Measurements from ENCODE around the gene ANKRD55. TPM values are rescaled to one million over a fixed set of nuclear protein-coding genes. Genes with fewer than 3 reads are reported as not detected.
A peak's percentile ranks its signal among the peaks of the same experiment; 100 is the strongest.

The ANKRD55 gene
- total and polyA plus RNA-seq, 9 of the 15 experiments (the other 6 are each of a cell fraction or from before 2014, with no cell fraction given), result 3.4 to 10.6 (median 6.5) TPM

DNA sequence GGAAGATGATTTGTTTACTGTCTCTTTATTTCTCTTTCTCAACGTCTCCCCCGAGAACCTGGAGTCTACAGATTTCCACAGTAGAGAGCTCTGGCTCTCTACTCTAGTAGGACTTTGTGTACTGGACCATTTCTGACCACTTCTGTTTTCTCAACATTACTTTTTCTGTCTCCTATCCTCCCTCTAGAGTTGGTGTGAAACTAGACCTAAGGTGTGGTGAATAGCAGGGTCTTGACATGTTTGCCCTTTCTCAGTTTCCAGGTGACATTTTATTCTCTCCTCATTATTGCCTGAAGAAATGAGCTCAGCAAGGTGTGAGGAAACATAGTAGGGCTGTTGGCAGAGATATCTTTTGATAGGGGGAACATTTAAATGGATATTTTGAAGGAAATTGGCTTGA, 176.3 kb downstream of the ANKRD55 start (continued):
- no peak for TF ChIP-seq ZNF134 (CRISPR knock-in tag; conservative IDR thresholded peaks at IDR 0.05)
- no peak for TF ChIP-seq TGIF2 (CRISPR knock-in tag; IDR thresholded peaks at IDR 0.05)

DNA sequence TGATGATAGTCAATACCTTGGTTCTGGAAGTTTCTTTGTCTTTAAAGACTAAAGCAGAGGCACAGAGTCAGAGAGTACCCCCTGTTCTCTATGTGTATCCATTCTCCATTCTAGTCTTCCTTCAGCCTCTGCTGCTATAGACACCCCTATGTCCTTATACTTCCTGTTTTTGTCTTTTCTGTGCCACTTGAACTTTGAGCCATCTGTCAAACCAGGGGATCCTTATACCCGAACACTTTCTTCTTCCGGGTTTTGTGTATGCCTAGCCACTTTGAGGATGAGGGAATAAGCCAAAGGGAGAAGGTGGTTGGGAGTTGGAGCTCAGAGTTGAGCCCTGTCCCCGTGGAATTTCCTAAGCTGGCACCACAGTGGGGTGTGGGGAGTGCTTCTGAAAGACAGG, 177.3 kb downstream of the ANKRD55 start:
- WGBS (ENCODE audit: insufficient coverage, low coverage, missing lambda C conversion rate), result 5% methylated on average over 3 of the region's 3 CpGs
- no peak for FAIRE-seq
- 0 out of 2 replicates have a peak overlapping the region, but pooled peaks have one; percentile 16 for H2AFZ ChIP-seq (ENCODE audit: low read depth, low read length)
- no peaks in the 10 kb centered on the region for H4K20me1 ChIP-seq (replicated peaks; ENCODE audit: control insufficient read depth, insufficient read depth, low read length)
- no peaks in the 10 kb centered on the region for H3K36me3 ChIP-seq (ENCODE audit: control insufficient read depth, insufficient read depth, low read length)
- in situ Hi-C loops (cut with MboI), result no loop called here
- peaks cover 3 to 13% of the 10 kb centered on the region in 2 experiments; a peak in 4 of 5 replicates for H3K4me1 ChIP-seq (replicated peaks in 1 of 2; ENCODE audit: control insufficient read depth in 2 of 2, insufficient read depth in 2 of 2, low read length in 2 of 2)
- no peak overlapping the region for H3K27ac ChIP-seq (ENCODE audit: extremely low read depth, low read depth, low read length)
- CTCF ChIA-PET (ENCODE audit: low intra/inter-chr PET ratio), result no interaction called here
- no peak for ATAC-seq
- H3K79me2 ChIP-seq (ENCODE audit: control insufficient read depth, insufficient read depth, low read length), result no peaks in the 10 kb centered on the region
- no peak overlapping the region for H3K4me3 ChIP-seq
- no peak overlapping the region for H3K4me2 ChIP-seq (ENCODE audit: insufficient read depth, low read length)
- DNase-seq (ENCODE audit: extremely low read depth in 1 of 4, low spot score in 3 of 4), result no peak
- intact Hi-C loops (cut with micrococcal nuclease), result loop anchor here (5.0 kb wide), 1 partner anchor 59 kb away; no protein-coding TSS in a partner anchor
- no peaks in the 10 kb centered on the region for H3K9me1 ChIP-seq (ENCODE audit: control insufficient read depth, insufficient read depth, low read length)
- peaks cover 5% of the 10 kb centered on the region for H3K9me3 ChIP-seq (replicated peaks; ENCODE audit: control insufficient read depth, insufficient read depth, low read depth, low read length)
- H3K27me3 ChIP-seq (ENCODE audit: control insufficient read depth in 2 of 2, insufficient read depth in 2 of 2, low read length in 2 of 2), result no peaks in the 10 kb centered on the region
- no peak for TF ChIP-seq ZBED1 (IDR thresholded peaks at IDR 0.05)
- no peak for TF ChIP-seq POLR3G (IDR thresholded peaks at IDR 0.05; ENCODE audit: extremely low read depth, insufficient read length, insufficient replicate concordance)
- no peak for TF ChIP-seq SMARCE1 (IDR thresholded peaks at IDR 0.05)
- no peak overlapping the region for H3K9ac ChIP-seq (ENCODE audit: insufficient read depth in 1 of 2, low read depth in 2 of 2, low read length in 2 of 2)
- POLR2A ChIA-PET, result interaction anchor here (0.5 to 0.8 kb wide), 2 partner anchors 68 to 106 kb away, joined by 3 to 4 read pairs; no protein-coding TSS in a partner anchor
- BruUV-seq (replicated peaks), result no TSS peak

GRCh38 chr5:56055287-56055686, 177.8 kb downstream of the ANKRD55 start:
- 18% methylated on average over 1 of the region's 1 CpG for WGBS (ENCODE audit: insufficient coverage, low coverage, missing lambda C conversion rate)
- DNase-seq (ENCODE audit: extremely low read depth in 1 of 4, low spot score in 3 of 4) (no peak), FAIRE-seq (no peak), ATAC-seq (no peak)
- no peak overlapping the region for H3K4me3 ChIP-seq
- H3K27ac ChIP-seq (ENCODE audit: extremely low read depth, low read depth, low read length), result no peak overlapping the region
- no TSS peak for BruUV-seq (replicated peaks)
- no peak overlapping the region for H2AFZ ChIP-seq (ENCODE audit: low read depth, low read length)
- in situ Hi-C loops (cut with MboI), result no loop called here
- H3K36me3 ChIP-seq (ENCODE audit: control insufficient read depth, insufficient read depth, low read length), result no peaks in the 10 kb centered on the region
- peaks cover 5% of the 10 kb centered on the region for H3K9me3 ChIP-seq (replicated peaks; ENCODE audit: control insufficient read depth, insufficient read depth, low read depth, low read length)
- intact Hi-C loops (cut with micrococcal nuclease), result loop anchor here (5.0 kb wide), 1 partner anchor 58 kb away; no protein-coding TSS in a partner anchor
- H3K79me2 ChIP-seq (ENCODE audit: control insufficient read depth, insufficient read depth, low read length), result no peaks in the 10 kb centered on the region
- peaks cover 3 to 13% of the 10 kb centered on the region in 2 experiments; a peak in 4 of 5 replicates for H3K4me1 ChIP-seq (replicated peaks in 1 of 2; ENCODE audit: control insufficient read depth in 2 of 2, insufficient read depth in 2 of 2, low read length in 2 of 2)
- ChIA-PET CTCF (ENCODE audit: low intra/inter-chr PET ratio) (no interaction called here), POLR2A (interaction anchor here (0.5 kb wide), 1 partner anchor 105 kb away, joined by 4 read pairs; no protein-coding TSS in a partner anchor)
- no peaks in the 10 kb centered on the region for H4K20me1 ChIP-seq (replicated peaks; ENCODE audit: control insufficient read depth, insufficient read depth, low read length)
- H3K9me1 ChIP-seq (ENCODE audit: control insufficient read depth, insufficient read depth, low read length), result no peaks in the 10 kb centered on the region
- H3K9ac ChIP-seq (ENCODE audit: insufficient read depth in 1 of 2, low read depth in 2 of 2, low read length in 2 of 2), result no peak overlapping the region
- TF ChIP-seq, protein P1, sequence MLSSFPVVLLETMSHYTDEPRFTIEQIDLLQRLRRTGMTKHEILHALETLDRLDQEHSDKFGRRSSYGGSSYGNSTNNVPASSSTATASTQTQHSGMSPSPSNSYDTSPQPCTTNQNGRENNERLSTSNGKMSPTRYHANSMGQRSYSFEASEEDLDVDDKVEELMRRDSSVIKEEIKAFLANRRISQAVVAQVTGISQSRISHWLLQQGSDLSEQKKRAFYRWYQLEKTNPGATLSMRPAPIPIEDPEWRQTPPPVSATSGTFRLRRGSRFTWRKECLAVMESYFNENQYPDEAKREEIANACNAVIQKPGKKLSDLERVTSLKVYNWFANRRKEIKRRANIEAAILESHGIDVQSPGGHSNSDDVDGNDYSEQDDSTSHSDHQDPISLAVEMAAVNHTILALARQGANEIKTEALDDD (IDR thresholded peaks at IDR 0.05), result 0 out of 2 replicates have a peak, but pooled peaks have one; percentile 39
- no peak for TF ChIP-seq LARP7 (IDR thresholded peaks at IDR 0.05)
- no peak for TF ChIP-seq ZNF695 (CRISPR knock-in tag; IDR thresholded peaks at IDR 0.05)
- H3K27me3 ChIP-seq (ENCODE audit: control insufficient read depth in 2 of 2, insufficient read depth in 2 of 2, low read length in 2 of 2), result no peaks in the 10 kb centered on the region
- no peak overlapping the region for H3K4me2 ChIP-seq (ENCODE audit: insufficient read depth, low read length)

All from K562 (cell line).